NK-92 (cell line): Measurements from ENCODE around the gene RNF225.
"Not testable (repeated sequence)": the region's sequence is repeated elsewhere in the genome, so short reads cannot be mapped to it uniquely, and the experiment has no call there.

Experiments used
- DNase-seq: peaks from one replicate; lab custom pipeline; 2025; ENCODE audit not compliant: unreplicated experiment; lab: John Stamatoyannopoulos, UW

RNF225 gene

GRCh38 chr19:58407658-58408151 lies 12.2 kb downstream of the RNF225 start:
- DNase-seq: no peak

- DNase-seq: peak; percentile 59
Observed at GRCh38 chr19:58408152-58409009, 12.9 kb downstream of the RNF225 start, which contains the start of gene ZNF584. ZNF584 (plus strand) TSS chr19:58408649; CDS start chr19:58409148, 499 bp downstream.

GRCh38 chr19:58409010-58409790 lies 13.7 kb downstream of the RNF225 start:
- DNase-seq: no peak

GRCh38 chr19:58416604-58417003 lies 21.1 kb downstream of the RNF225 start:
- DNase-seq: no peak

GRCh38 chr19:58417071-58417470 lies 21.6 kb downstream of the RNF225 start:
- no peak for DNase-seq

GRCh38 chr19:58428617-58429016 lies 33.2 kb downstream of the RNF225 start:
- no peak for DNase-seq

- no peak for DNase-seq
Observed at GRCh38 chr19:58429745-58430144, 34.3 kb downstream of the RNF225 start.

- no peak for DNase-seq
Observed at GRCh38 chr19:58434217-58434616, 38.8 kb downstream of the RNF225 start.

- peak; percentile 82 for DNase-seq
Observed at GRCh38 chr19:58439576-58440554, 44.4 kb downstream of the RNF225 start, which contains the start of gene ZNF132. ZNF132 (minus strand) TSS chr19:58440153; CDS start chr19:58439821, 332 bp downstream.

- DNase-seq: no peak
Observed at GRCh38 chr19:58440556-58440955, 45.1 kb downstream of the RNF225 start.

GRCh38 chr19:58442986-58443385 lies 47.5 kb downstream of the RNF225 start:
- DNase-seq: not testable (repeated sequence)
